CD4-positive, alpha-beta T cell treated with Interleukin-10 for 1 hour (primary cell): Measurements from ENCODE around the gene CPNE2.
"Not testable (repeated sequence)": the region's sequence is repeated elsewhere in the genome, so short reads cannot be mapped to it uniquely, and the experiment has no call there.

ENCODE experiments used
- DNase-seq: peaks from one replicate; pipeline ENCODE4 v3.0.0-alpha.2; 2020

CPNE2 gene

DNA sequence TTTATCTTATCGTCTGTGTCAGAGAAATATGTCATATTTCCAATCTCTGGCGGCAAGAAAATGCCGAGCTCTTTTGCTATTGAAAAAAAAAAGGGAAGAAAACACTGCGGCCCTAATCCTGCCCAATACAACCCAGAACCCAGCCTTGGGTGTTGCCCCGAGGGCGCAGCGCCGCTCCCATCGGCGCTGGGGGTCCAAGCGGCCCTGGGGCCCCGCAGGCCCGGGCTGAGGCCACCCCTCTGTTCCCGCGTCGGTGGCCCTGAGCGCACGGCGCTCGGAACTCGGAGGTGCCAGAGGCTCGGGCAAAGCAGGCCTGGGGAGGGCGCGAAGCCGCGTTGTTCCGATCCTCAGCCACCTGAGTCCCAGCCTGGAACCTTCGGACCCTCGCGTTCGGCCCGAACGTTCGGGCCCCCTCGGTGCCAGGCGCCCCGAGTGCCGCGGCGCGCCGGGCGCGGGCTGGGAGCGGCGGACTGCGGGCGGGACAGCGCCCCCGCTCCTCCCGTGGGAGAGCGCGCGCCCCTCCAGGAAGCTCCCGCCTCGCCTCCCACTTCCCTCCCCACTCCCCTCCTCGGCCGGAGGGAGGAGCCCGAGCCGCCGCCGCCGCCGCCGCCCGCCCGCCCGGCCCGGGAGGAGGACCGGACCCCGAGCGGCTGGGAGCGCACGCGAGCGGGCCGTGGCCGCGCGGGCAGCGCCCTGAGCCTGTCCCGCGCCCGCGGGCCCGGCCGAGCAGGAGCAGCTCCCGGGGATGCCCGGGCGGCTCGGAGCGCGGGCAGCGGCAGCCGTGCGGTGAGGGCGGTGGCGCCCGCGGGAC is at the start of gene CPNE2:
Gene CPNE2 (plus strand): TSS at position 609 of the 811 bp plus-strand sequence. CDS start 18,160 bp downstream, outside the sequence.
- DNase-seq = no peak

GRCh38 chr16:57043248-57043647 is 49.1 kb upstream of the CPNE2 start:
- DNase-seq = no peak

GRCh38 chr16:57044931-57045693 is 47.3 kb upstream of the CPNE2 start:
- DNase-seq = no peak

GRCh38 chr16:57045694-57046381 is 46.5 kb upstream of the CPNE2 start:
- DNase-seq = peak; percentile 43

DNA sequence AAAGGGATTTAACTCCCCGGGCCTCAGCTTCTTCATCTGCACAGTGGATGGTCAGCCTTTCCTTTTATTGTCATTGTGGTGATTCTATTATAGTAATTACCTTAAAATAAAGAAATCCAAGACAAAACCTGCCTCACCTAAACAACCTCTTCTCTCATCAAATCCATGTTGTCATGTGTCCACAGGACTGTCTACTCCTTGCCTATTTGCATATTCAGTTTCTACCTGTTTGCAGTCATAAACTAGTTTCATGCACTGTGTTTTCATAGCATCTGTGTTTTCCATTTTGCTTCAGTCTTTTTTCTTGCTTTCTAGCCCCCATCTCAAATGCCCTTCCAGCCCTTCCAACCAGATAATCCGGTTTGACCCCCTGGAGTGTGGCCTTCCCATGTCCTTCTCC is 44.3 kb upstream of the CPNE2 start:
- no peak for DNase-seq

GRCh38 chr16:57049678-57050077 is 42.7 kb upstream of the CPNE2 start:
- no peak for DNase-seq

DNA sequence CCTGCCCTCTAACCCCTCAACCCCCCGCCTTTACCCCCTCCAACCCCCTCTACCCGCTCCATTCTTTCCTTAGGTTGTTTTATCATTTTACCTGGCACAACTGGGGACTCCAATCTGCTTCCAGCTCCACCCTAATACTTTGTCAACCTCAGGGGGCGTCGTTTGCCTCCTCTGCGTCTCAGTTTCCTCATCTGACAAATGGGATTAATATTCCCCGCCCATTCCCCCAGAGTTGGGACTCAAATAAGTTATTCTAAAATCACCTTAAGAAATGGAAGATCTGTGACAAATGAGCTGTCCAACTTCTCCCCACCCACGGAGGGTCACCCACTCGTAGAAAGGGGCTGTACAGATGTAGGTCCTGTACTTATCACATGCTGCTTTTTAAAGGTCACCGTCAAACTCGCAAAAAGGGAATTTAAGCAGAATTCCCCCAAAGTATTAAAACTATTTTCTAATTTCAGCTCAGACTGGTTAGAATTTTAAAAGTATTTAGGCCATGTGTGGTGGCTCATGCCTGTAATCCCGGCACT is 40.6 kb upstream of the CPNE2 start:
- DNase-seq = no peak

GRCh38 chr16:57053206-57053605 is 39.2 kb upstream of the CPNE2 start:
- no peak for DNase-seq

DNA sequence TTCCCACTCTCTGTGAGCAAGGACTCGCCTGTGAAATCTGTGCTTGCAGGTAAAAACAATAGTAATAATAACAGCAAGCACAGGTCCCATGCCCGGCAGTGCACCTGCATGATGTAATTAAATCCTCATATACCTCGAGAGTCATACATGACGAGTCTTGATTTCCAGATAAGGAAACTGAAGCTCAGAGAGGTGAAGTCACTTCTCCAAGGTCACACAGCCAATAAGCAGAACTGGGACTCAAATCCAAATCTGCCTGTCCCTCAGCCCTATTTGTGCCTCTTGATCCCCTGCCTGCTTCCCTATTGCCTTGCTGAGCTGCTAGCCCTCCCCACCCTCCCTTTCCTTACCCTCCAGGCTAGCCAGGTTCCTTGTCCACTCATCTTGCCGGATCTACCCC is 38.0 kb upstream of the CPNE2 start:
- DNase-seq = no peak

DNA sequence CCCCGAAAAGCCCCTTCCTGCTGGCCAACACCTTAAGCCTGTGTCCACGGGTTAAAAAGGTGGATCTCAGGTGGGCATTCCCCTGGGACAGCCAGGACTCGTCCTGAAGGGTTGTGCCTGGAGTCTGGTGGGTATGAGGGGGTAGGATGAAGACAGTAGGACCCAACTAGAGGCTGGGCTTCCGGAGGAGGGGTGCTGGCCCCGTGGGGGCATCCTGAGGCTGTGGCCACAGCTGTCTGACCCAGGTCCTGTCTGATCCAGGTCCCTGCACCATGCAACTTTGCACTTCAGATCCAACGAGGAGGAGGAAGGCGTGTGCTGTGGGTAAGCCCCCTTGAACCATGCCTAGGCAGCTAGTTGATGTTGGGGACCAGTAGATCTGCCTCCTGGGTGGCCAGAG is 37.6 kb upstream of the CPNE2 start:
- DNase-seq = no peak

DNA sequence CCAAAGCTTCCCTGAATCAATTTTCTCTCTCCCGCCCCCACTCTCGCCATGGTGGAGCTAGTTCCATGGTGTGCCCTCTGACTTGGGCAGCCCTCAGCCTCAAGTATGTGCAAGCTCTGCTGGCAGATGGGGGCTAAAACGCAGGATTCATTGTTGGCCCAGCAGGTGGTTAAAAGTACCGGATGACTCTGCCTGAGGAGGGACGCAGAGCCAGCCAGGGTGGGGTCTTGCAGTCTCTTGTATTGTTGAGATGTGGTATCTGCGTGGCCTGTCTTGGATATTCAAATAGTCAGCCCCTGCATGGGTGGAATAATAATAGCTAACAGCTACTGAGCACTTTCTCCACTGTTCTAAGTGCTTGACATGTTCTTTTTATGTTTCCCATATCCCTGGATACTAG is 36.7 kb upstream of the CPNE2 start:
- DNase-seq = no peak

DNA sequence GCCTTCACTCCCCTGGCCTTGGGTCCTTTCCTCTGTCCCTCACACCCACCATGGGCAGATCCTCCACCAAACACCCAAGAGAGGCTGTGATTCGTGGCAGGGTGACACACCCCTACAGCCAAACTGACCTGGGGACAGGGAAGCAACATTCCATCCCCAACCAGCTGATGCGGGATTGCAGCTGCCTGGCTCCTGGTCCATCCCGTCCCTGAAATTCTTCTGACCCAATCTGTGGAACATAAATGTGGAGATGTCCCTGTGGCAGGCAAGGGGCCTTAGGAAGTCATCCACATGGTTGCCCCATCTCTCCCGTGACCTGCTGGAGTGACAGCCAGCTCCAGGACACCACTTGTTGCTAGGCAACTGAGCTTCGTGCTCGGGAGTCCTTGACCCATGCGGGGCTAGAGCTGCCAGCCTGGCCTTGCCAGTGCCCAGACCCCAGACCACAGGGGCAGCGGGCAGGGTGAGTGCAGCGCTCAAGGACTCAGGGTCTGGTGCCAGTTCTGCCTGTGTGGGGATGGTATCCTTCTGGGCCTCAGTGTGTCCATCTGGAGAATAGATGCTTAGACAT is 34.0 kb upstream of the CPNE2 start:
- DNase-seq = no peak

GRCh38 chr16:57060323-57061083 is 31.9 kb upstream of the CPNE2 start:
- DNase-seq = no peak

- DNase-seq = no peak
Observed at GRCh38 chr16:57061084-57061905, 31.1 kb upstream of the CPNE2 start.

GRCh38 chr16:57062329-57062728 is 30.1 kb upstream of the CPNE2 start:
- DNase-seq = no peak

DNA sequence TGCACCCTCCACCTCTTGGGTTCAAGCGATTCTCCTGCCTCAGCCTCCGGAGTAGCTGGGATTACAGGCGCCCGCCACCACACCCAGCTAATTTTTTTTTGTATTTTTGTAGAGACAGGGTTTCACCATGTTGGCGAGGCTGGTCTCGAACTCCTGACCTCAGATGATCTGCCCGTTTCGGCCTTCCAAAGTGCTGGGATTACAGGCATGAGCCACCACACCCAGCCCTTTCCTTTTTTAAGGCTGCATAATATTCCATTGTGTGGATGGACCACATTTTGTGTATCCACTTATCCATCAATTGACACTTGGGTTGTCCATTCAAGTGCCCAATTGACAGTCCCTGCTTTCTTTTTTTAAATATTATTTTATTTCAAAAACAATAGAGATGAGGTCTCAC is 29.2 kb upstream of the CPNE2 start:
- not testable (repeated sequence) for DNase-seq

DNA sequence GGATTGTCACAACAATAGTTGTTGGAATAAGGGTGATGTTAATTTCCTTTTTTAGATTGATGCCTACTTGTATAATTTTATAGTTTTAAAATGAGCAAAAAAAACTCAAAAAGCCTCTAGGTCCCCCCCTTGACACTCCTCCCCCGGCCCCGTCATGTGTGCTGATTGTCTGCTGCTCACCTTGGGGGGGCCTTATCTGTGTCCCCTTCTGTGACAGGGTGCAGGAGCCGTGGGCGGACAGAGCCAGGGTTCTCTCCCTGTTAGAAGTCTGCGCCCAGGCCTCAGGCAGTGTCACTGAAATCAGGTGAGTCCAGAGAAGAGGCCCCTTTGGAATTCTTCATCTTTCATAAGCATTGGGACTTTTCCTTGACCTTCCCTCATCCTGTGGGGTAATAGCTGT is 27.4 kb upstream of the CPNE2 start:
- no peak for DNase-seq

- no peak for DNase-seq
Observed at GRCh38 chr16:57066625-57067024, 25.8 kb upstream of the CPNE2 start.

GRCh38 chr16:57067347-57067746 is 25.0 kb upstream of the CPNE2 start:
- DNase-seq = no peak

- no peak for DNase-seq
Observed at GRCh38 chr16:57069053-57069452, 23.3 kb upstream of the CPNE2 start.

GRCh38 chr16:57069635-57070370 is 22.6 kb upstream of the CPNE2 start:
- DNase-seq = no peak
